KMS-11 (cell line): ENCODE measurements around the gene MAN2B1.
"Not testable (repeated sequence)": the region's sequence is repeated elsewhere in the genome, so short reads cannot be mapped to it uniquely, and the experiment has no call there.

ENCODE experiments used
- H2AFZ ChIP-seq: fragments of 200-600 bp; sonication (generic); 2 replicates; pipeline ENCODE4 v1.6.1; 2016; ENCODE audit warnings: antibody characterized with exemption, mixed run types, low read depth
- H3K27ac ChIP-seq: fragments of 200-600 bp; sonication (generic); 2 replicates; pipeline ENCODE4 v1.6.1; 2016; ENCODE audit warnings: mild to moderate bottlenecking, mixed run types
- H3K27me3 ChIP-seq: fragments of 200-600 bp; sonication (generic); 2 replicates; pipeline ENCODE4 v1.6.1; 2017; ENCODE audit warnings: mild to moderate bottlenecking, low read depth, mixed run types, moderate library complexity; ENCODE audit not compliant: insufficient read depth
- H3K36me3 ChIP-seq: fragments of 200-600 bp; sonication (generic); 2 replicates; pipeline ENCODE4 v1.6.1; 2017; ENCODE audit warnings: mild to moderate bottlenecking, mixed run types; ENCODE audit not compliant: insufficient read depth
- H3K4me1 ChIP-seq: fragments of 200-600 bp; sonication (generic); 2 replicates; pipeline ENCODE4 v1.6.1; 2016; ENCODE audit warnings: mild to moderate bottlenecking, low read depth, mixed run types; ENCODE audit not compliant: poor library complexity, severe bottlenecking
- H3K4me2 ChIP-seq: fragments of 200-600 bp; sonication (generic); 2 replicates; pipeline ENCODE4 v1.7.0; 2016; ENCODE audit warnings: mild to moderate bottlenecking, mixed run types
- H3K4me3 ChIP-seq: fragments of 200-600 bp; sonication (generic); IDR thresholded peaks from 2 replicates; pipeline ENCODE4 v1.6.1; 2017; ENCODE audit warnings: low read depth, low read length, mixed read lengths; ENCODE audit not compliant: insufficient read depth
- H3K79me2 ChIP-seq: fragments of 200-600 bp; sonication (generic); 2 replicates; pipeline ENCODE4 v1.6.1; 2016; ENCODE audit warnings: low read depth, mixed run types; ENCODE audit not compliant: insufficient read depth
- H3K9ac ChIP-seq: fragments of 200-600 bp; sonication (generic); 2 replicates; pipeline ENCODE4 v1.6.1; 2016; ENCODE audit warnings: mild to moderate bottlenecking, mixed run types
- H4K20me1 ChIP-seq: fragments of 200-600 bp; sonication (generic); 2 replicates; pipeline ENCODE4 v1.6.1; 2016; ENCODE audit warnings: mild to moderate bottlenecking, mixed run types; ENCODE audit not compliant: insufficient read depth
- TF ChIP-seq, protein P1 (sequence below): fragments of 200-600 bp; sonication (generic); conservative IDR thresholded peaks from 2 replicates; pipeline ENCODE4 v1.6.1; 2017; ENCODE audit warnings: low read depth, mild to moderate bottlenecking, antibody characterized with exemption, low read length, moderate library complexity, mixed read lengths

The MAN2B1 gene

GRCh38 chr19:12647047-12647446 is 19.5 kb downstream of the MAN2B1 start:
- Histone ChIP-seq H2AFZ (no peak overlapping the region), H3K4me2 (no peak overlapping the region), H3K36me3 (no peaks in the 10 kb centered on the region), H3K79me2 (no peaks in the 10 kb centered on the region), H3K9ac (no peak overlapping the region), H3K4me3 (no peak overlapping the region), H3K4me1 (no peaks in the 10 kb centered on the region), H4K20me1 (no peaks in the 10 kb centered on the region), H3K27me3 (no peaks in the 10 kb centered on the region), H3K27ac (no peak overlapping the region)
- TF ChIP-seq, protein P1, sequence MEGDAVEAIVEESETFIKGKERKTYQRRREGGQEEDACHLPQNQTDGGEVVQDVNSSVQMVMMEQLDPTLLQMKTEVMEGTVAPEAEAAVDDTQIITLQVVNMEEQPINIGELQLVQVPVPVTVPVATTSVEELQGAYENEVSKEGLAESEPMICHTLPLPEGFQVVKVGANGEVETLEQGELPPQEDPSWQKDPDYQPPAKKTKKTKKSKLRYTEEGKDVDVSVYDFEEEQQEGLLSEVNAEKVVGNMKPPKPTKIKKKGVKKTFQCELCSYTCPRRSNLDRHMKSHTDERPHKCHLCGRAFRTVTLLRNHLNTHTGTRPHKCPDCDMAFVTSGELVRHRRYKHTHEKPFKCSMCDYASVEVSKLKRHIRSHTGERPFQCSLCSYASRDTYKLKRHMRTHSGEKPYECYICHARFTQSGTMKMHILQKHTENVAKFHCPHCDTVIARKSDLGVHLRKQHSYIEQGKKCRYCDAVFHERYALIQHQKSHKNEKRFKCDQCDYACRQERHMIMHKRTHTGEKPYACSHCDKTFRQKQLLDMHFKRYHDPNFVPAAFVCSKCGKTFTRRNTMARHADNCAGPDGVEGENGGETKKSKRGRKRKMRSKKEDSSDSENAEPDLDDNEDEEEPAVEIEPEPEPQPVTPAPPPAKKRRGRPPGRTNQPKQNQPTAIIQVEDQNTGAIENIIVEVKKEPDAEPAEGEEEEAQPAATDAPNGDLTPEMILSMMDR = no peak

DNA sequence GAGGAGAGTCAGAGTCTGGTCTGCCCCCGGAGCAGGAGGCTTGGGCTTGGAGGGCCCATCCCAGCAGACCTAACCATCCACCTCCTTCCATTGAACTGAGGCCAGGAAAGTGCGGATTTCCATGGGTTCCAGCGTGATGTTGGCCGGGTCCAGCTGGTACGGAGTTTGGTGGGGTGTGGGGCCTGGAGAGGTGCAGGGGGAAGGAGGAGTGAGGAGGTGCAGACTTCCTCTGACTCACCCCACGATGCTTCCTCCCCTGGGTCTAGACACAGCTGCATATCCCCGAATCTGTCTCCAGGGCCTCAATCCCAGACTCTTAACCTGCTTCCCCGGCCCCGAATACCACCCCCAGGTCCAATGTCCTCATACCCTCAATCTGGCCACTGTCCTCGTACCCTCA is 20.0 kb downstream of the MAN2B1 start:
- TF ChIP-seq, protein P1 = no peak
- Histone ChIP-seq H3K4me1 (no peaks in the 10 kb centered on the region), H3K27ac (no peak overlapping the region), H3K4me3 (no peak overlapping the region), H3K36me3 (no peaks in the 10 kb centered on the region), H3K27me3 (no peaks in the 10 kb centered on the region), H4K20me1 (no peaks in the 10 kb centered on the region), H2AFZ (no peak overlapping the region), H3K79me2 (no peaks in the 10 kb centered on the region), H3K9ac (no peak overlapping the region), H3K4me2 (no peak overlapping the region)

GRCh38 chr19:12643716-12644115 is 22.8 kb downstream of the MAN2B1 start:
- H3K4me1 ChIP-seq, H3K79me2 ChIP-seq, H3K27ac ChIP-seq, H3K4me2 ChIP-seq, H3K36me3 ChIP-seq, H3K4me3 ChIP-seq, H3K27me3 ChIP-seq, H2AFZ ChIP-seq, H4K20me1 ChIP-seq, H3K9ac ChIP-seq: not testable (repeated sequence)

DNA sequence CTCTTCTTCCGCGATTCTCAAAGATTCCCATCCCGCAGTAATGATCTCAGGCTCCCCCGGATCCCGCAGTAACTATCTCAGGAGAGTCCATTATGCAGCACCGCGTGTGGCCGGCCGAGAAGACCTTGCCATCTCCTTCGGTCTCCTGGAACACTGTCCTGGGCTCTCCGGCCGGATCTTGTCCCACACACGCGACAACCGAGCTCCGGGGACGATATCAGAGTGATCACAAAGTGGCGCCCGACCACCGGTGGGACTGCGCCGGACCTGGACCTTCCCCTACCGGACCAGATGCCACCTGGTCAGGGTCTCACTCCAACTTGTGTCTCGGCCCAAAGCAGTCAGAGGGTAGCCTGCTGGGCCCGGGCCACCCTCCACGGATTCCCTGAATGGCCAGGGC is 24.0 kb downstream of the MAN2B1 start:
- Histone ChIP-seq H2AFZ (no peak overlapping the region), H3K4me3 (no peak overlapping the region), H4K20me1 (no peaks in the 10 kb centered on the region), H3K27ac (no peak overlapping the region), H3K4me1 (no peaks in the 10 kb centered on the region), H3K9ac (no peak overlapping the region), H3K4me2 (no peak overlapping the region), H3K36me3 (no peaks in the 10 kb centered on the region), H3K27me3 (no peaks in the 10 kb centered on the region), H3K79me2 (no peaks in the 10 kb centered on the region)
- TF ChIP-seq, protein P1 = no peak

- no peaks in the 10 kb centered on the region for H3K79me2 ChIP-seq
- no peaks in the 10 kb centered on the region for H3K36me3 ChIP-seq
- H3K4me1 ChIP-seq = no peaks in the 10 kb centered on the region
- H3K27ac ChIP-seq = no peak overlapping the region
- H4K20me1 ChIP-seq = no peaks in the 10 kb centered on the region
- no peaks in the 10 kb centered on the region for H3K27me3 ChIP-seq
- no peak overlapping the region for H3K9ac ChIP-seq
- H2AFZ ChIP-seq = no peak overlapping the region
- H3K4me3 ChIP-seq = no peak overlapping the region
- TF ChIP-seq, protein P1 = no peak
- no peak overlapping the region for H3K4me2 ChIP-seq
Observed at GRCh38 chr19:12641456-12641855, 25.1 kb downstream of the MAN2B1 start.
